ENCODE results near the gene GPR39.

Gene GPR39

GRCh38 chr2:132400169-132400900 lies 16.3 kb upstream of the GPR39 start:
- Histone ChIP-seq H4K8ac (ENCODE audit: low read depth, low read length) (no peak overlapping the region), H3K14ac (ENCODE audit: low read length) (no peak overlapping the region), H3K79me1 (ENCODE audit: low read length) (no peaks in the 10 kb centered on the region), H3K9me3 (ENCODE audit: insufficient read depth, low read depth, low read length) (peaks cover 1% of the 10 kb centered on the region), H2AK5ac (ENCODE audit: low read length) (no peak overlapping the region), H2AFZ (ENCODE audit: insufficient read depth, low read length, poor library complexity) (no peak overlapping the region), H3K4ac (ENCODE audit: low read depth, low read length) (no peak overlapping the region), H3K4me2 (ENCODE audit: low read length) (no peak overlapping the region), H2BK5ac (ENCODE audit: low read depth, low read length, poor library complexity) (no peak overlapping the region), H2BK120ac (ENCODE audit: insufficient read depth, low read length, poor library complexity) (no peak overlapping the region), H3K9ac (ENCODE audit: low read length) (no peak overlapping the region), H4K12ac (ENCODE audit: low read depth, low read length) (no peak overlapping the region), H2BK12ac (ENCODE audit: low read length) (no peak overlapping the region), H3K36me3 (ENCODE audit: control insufficient read depth in 1 of 2, insufficient read depth in 2 of 2, low read length in 2 of 2) (no peaks in the 10 kb centered on the region), H4K91ac (ENCODE audit: low read depth, low read length) (no peak overlapping the region), H3K4me3 (ENCODE audit: low read depth, low read length) (no peak overlapping the region), H3K27me3 (ENCODE audit: insufficient read depth, low read length) (no peaks in the 10 kb centered on the region), H3K79me2 (ENCODE audit: control insufficient read depth, insufficient read depth, low read length, poor library complexity) (no peaks in the 10 kb centered on the region), H3K27ac (ENCODE audit: low read depth, low read length) (no peak overlapping the region), H3K4me1 (ENCODE audit: control insufficient read depth in 1 of 2, insufficient read depth in 2 of 2, low read length in 2 of 2) (no peaks in the 10 kb centered on the region), H3K23ac (ENCODE audit: low read length) (no peak overlapping the region), H3K18ac (ENCODE audit: low read length) (no peak overlapping the region)
- no CpG with 5 or more reads among the region's 2 CpGs for WGBS (ENCODE audit: extremely low coverage, insufficient coverage, insufficient read length)
- DNase-seq = peak; percentile 68 to 69

GRCh38 chr2:132400901-132401240 lies 15.7 kb upstream of the GPR39 start:
- H3K18ac ChIP-seq (ENCODE audit: low read length) = no peak overlapping the region
- H3K27ac ChIP-seq (ENCODE audit: low read depth, low read length) = no peak overlapping the region
- no peak overlapping the region for H2AK5ac ChIP-seq (ENCODE audit: low read length)
- no peak overlapping the region for H4K91ac ChIP-seq (ENCODE audit: low read depth, low read length)
- no peaks in the 10 kb centered on the region for H3K79me1 ChIP-seq (ENCODE audit: low read length)
- no peak overlapping the region for H2BK120ac ChIP-seq (ENCODE audit: insufficient read depth, low read length, poor library complexity)
- no peak overlapping the region for H3K9ac ChIP-seq (ENCODE audit: low read length)
- H3K4ac ChIP-seq (ENCODE audit: low read depth, low read length) = no peak overlapping the region
- H2BK12ac ChIP-seq (ENCODE audit: low read length) = no peak overlapping the region
- no peak overlapping the region for H4K12ac ChIP-seq (ENCODE audit: low read depth, low read length)
- H3K4me2 ChIP-seq (ENCODE audit: low read length) = no peak overlapping the region
- no peaks in the 10 kb centered on the region for H3K36me3 ChIP-seq (ENCODE audit: control insufficient read depth in 1 of 2, insufficient read depth in 2 of 2, low read length in 2 of 2)
- no peaks in the 10 kb centered on the region for H3K27me3 ChIP-seq (ENCODE audit: insufficient read depth, low read length)
- no peak overlapping the region for H3K23ac ChIP-seq (ENCODE audit: low read length)
- no peak overlapping the region for H4K8ac ChIP-seq (ENCODE audit: low read depth, low read length)
- H2AFZ ChIP-seq (ENCODE audit: insufficient read depth, low read length, poor library complexity) = no peak overlapping the region
- no peak overlapping the region for H3K14ac ChIP-seq (ENCODE audit: low read length)
- WGBS (ENCODE audit: extremely low coverage, insufficient coverage, insufficient read length) = no CpG with 5 or more reads among the region's 2 CpGs
- DNase-seq = peak in 1 of 2 donors; percentile 35
- H2BK5ac ChIP-seq (ENCODE audit: low read depth, low read length, poor library complexity) = no peak overlapping the region
- no peaks in the 10 kb centered on the region for H3K79me2 ChIP-seq (ENCODE audit: control insufficient read depth, insufficient read depth, low read length, poor library complexity)
- H3K4me1 ChIP-seq (ENCODE audit: control insufficient read depth in 1 of 2, insufficient read depth in 2 of 2, low read length in 2 of 2) = no peaks in the 10 kb centered on the region
- H3K9me3 ChIP-seq (ENCODE audit: insufficient read depth, low read depth, low read length) = peaks cover 1% of the 10 kb centered on the region
- no peak overlapping the region for H3K4me3 ChIP-seq (ENCODE audit: low read depth, low read length)

- no peaks in the 10 kb centered on the region for H3K4me1 ChIP-seq (ENCODE audit: control insufficient read depth in 1 of 2, insufficient read depth in 2 of 2, low read length in 2 of 2)
- no peak overlapping the region for H3K4ac ChIP-seq (ENCODE audit: low read depth, low read length)
- H4K12ac ChIP-seq (ENCODE audit: low read depth, low read length) = no peak overlapping the region
- no peak overlapping the region for H3K9ac ChIP-seq (ENCODE audit: low read length)
- no peaks in the 10 kb centered on the region for H3K36me3 ChIP-seq (ENCODE audit: control insufficient read depth in 1 of 2, insufficient read depth in 2 of 2, low read length in 2 of 2)
- no peak overlapping the region for H3K14ac ChIP-seq (ENCODE audit: low read length)
- no peak overlapping the region for H4K91ac ChIP-seq (ENCODE audit: low read depth, low read length)
- no CpG with 5 or more reads among the region's 2 CpGs for WGBS (ENCODE audit: extremely low coverage, insufficient coverage, insufficient read length)
- no peaks in the 10 kb centered on the region for H3K27me3 ChIP-seq (ENCODE audit: insufficient read depth, low read length)
- peaks cover 1% of the 10 kb centered on the region for H3K9me3 ChIP-seq (ENCODE audit: insufficient read depth, low read depth, low read length)
- H2BK120ac ChIP-seq (ENCODE audit: insufficient read depth, low read length, poor library complexity) = no peak overlapping the region
- no peaks in the 10 kb centered on the region for H3K79me2 ChIP-seq (ENCODE audit: control insufficient read depth, insufficient read depth, low read length, poor library complexity)
- H2AK5ac ChIP-seq (ENCODE audit: low read length) = no peak overlapping the region
- H3K4me2 ChIP-seq (ENCODE audit: low read length) = no peak overlapping the region
- no peaks in the 10 kb centered on the region for H3K79me1 ChIP-seq (ENCODE audit: low read length)
- no peak overlapping the region for H2BK12ac ChIP-seq (ENCODE audit: low read length)
- H2AFZ ChIP-seq (ENCODE audit: insufficient read depth, low read length, poor library complexity) = no peak overlapping the region
- no peak overlapping the region for H4K8ac ChIP-seq (ENCODE audit: low read depth, low read length)
- no peak overlapping the region for H2BK5ac ChIP-seq (ENCODE audit: low read depth, low read length, poor library complexity)
- no peak overlapping the region for H3K27ac ChIP-seq (ENCODE audit: low read depth, low read length)
- no peak overlapping the region for H3K4me3 ChIP-seq (ENCODE audit: low read depth, low read length)
- no peak overlapping the region for H3K23ac ChIP-seq (ENCODE audit: low read length)
- H3K18ac ChIP-seq (ENCODE audit: low read length) = no peak overlapping the region
- peak; percentile 63 to 65 for DNase-seq
Measured at GRCh38 chr2:132401326-132401725, 15.3 kb upstream of the GPR39 start.

- no peak overlapping the region for H4K12ac ChIP-seq (ENCODE audit: low read depth, low read length)
- H4K91ac ChIP-seq (ENCODE audit: low read depth, low read length) = no peak overlapping the region
- H3K14ac ChIP-seq (ENCODE audit: low read length) = no peak overlapping the region
- no peaks in the 10 kb centered on the region for H3K27me3 ChIP-seq (ENCODE audit: insufficient read depth, low read length)
- H3K79me2 ChIP-seq (ENCODE audit: control insufficient read depth, insufficient read depth, low read length, poor library complexity) = no peaks in the 10 kb centered on the region
- H3K4me3 ChIP-seq (ENCODE audit: low read depth, low read length) = no peak overlapping the region
- no peak overlapping the region for H4K8ac ChIP-seq (ENCODE audit: low read depth, low read length)
- no CpG with 5 or more reads among the region's 4 CpGs for WGBS (ENCODE audit: extremely low coverage, insufficient coverage, insufficient read length)
- no peak overlapping the region for H3K18ac ChIP-seq (ENCODE audit: low read length)
- no peak overlapping the region for H3K4ac ChIP-seq (ENCODE audit: low read depth, low read length)
- H2BK12ac ChIP-seq (ENCODE audit: low read length) = no peak overlapping the region
- no peak overlapping the region for H2AK5ac ChIP-seq (ENCODE audit: low read length)
- H2BK5ac ChIP-seq (ENCODE audit: low read depth, low read length, poor library complexity) = no peak overlapping the region
- H3K9ac ChIP-seq (ENCODE audit: low read length) = no peak overlapping the region
- H2BK120ac ChIP-seq (ENCODE audit: insufficient read depth, low read length, poor library complexity) = no peak overlapping the region
- H3K79me1 ChIP-seq (ENCODE audit: low read length) = no peaks in the 10 kb centered on the region
- no peak overlapping the region for H3K27ac ChIP-seq (ENCODE audit: low read depth, low read length)
- peaks cover 1% of the 10 kb centered on the region for H3K9me3 ChIP-seq (ENCODE audit: insufficient read depth, low read depth, low read length)
- H2AFZ ChIP-seq (ENCODE audit: insufficient read depth, low read length, poor library complexity) = no peak overlapping the region
- H3K4me2 ChIP-seq (ENCODE audit: low read length) = no peak overlapping the region
- H3K4me1 ChIP-seq (ENCODE audit: control insufficient read depth in 1 of 2, insufficient read depth in 2 of 2, low read length in 2 of 2) = peaks cover 0 to 2% of the 10 kb centered on the region in 2 experiments
- no peaks in the 10 kb centered on the region for H3K36me3 ChIP-seq (ENCODE audit: control insufficient read depth in 1 of 2, insufficient read depth in 2 of 2, low read length in 2 of 2)
- DNase-seq = no peak
- no peak overlapping the region for H3K23ac ChIP-seq (ENCODE audit: low read length)
Measured at GRCh38 chr2:132403146-132403545, 13.5 kb upstream of the GPR39 start.

Data from trophoblast cell (in vitro differentiated cells and primary cell).